GM12872 (cell line): ENCODE results near the gene GATAD2A.
A peak's percentile ranks its signal among the peaks of the same experiment; 100 is the strongest.

Experiments used
- CTCF ChIP-seq: IDR thresholded peaks from 3 replicates; pipeline ENCODE4 v1.5.1; 2011; ENCODE audit warnings: low read depth, mild to moderate bottlenecking, low read length, moderate library complexity; ENCODE audit not compliant: insufficient read depth

GATAD2A gene

GRCh38 chr19:19514881-19515641, 109.6 kb downstream of the GATAD2A start, which contains the start of gene TSSK6:
TSS of gene TSSK6 (minus strand) at chr19:19515548. CDS start at chr19:19515427, 121 bp downstream.
- no peak for TF ChIP-seq CTCF

- 0 out of 3 replicates have a peak, but pooled peaks have one; percentile 15 for TF ChIP-seq CTCF
These were observed 110.4 kb downstream of the GATAD2A start, which contains the start of gene NDUFA13 for GRCh38 chr19:19515642-19516519. TSS of gene NDUFA13 (plus strand) at chr19:19516225. CDS start at chr19:19516239, 14 bp downstream.

- TF ChIP-seq CTCF, result no peak
These were observed 111.8 kb downstream of the GATAD2A start for GRCh38 chr19:19517235-19517619.

- TF ChIP-seq CTCF, result no peak
These were observed 115.5 kb downstream of the GATAD2A start for GRCh38 chr19:19520989-19521388.

GRCh38 chr19:19523177-19523576, 117.7 kb downstream of the GATAD2A start:
- no peak for TF ChIP-seq CTCF

GRCh38 chr19:19524053-19524452, 118.6 kb downstream of the GATAD2A start:
- TF ChIP-seq CTCF, result peak; percentile 31; the same call in 1 of the 3 replicates
